Epithelial cell of proximal tubule (primary cell): ENCODE data around the gene MARK3. TPM values are rescaled to one million over a fixed set of nuclear protein-coding genes. Genes with fewer than 3 reads are reported as not detected.

Experiments
- DNase-seq: peaks from one replicate; pipeline ENCODE4 v3.0.0-alpha.2; 2011; ENCODE audit warnings: low read depth
- H3K4me3 ChIP-seq: 2 replicates; pipeline ENCODE4 v1.5.1; 2011; ENCODE audit warnings: low read depth, mild to moderate bottlenecking, low read length
- CTCF ChIP-seq: conservative IDR thresholded peaks from 2 replicates; pipeline ENCODE4 v1.5.1; 2012; ENCODE audit warnings: low read depth, mild to moderate bottlenecking, low read length
- total RNA-seq: library from RNA; depleted of rRNA; stranded (reverse); fragments of >200 nt; gene quantifications from 2 replicates; pipeline ENCODE4 v1.2.3, GENCODE V29; 2015

Gene MARK3
- total RNA-seq, 1 donor from 2014 or later = 47.5 TPM

- TF ChIP-seq CTCF = no peak
- DNase-seq = no peak
- no peak overlapping the region for H3K4me3 ChIP-seq
These were observed 41.9 kb upstream of the MARK3 start for GRCh38 chr14:103343164-103343879.

GRCh38 chr14:103343905-103344797 lies 41.1 kb upstream of the MARK3 start:
- no peak for DNase-seq
- TF ChIP-seq CTCF = no peak
- H3K4me3 ChIP-seq = no peak overlapping the region

- DNase-seq = no peak
- no peak for TF ChIP-seq CTCF
- H3K4me3 ChIP-seq = no peak overlapping the region
These were observed 38.9 kb upstream of the MARK3 start for GRCh38 chr14:103346286-103346685.

- no peak for TF ChIP-seq CTCF
- no peak overlapping the region for H3K4me3 ChIP-seq
- no peak for DNase-seq
These were observed 38.0 kb upstream of the MARK3 start for GRCh38 chr14:103347091-103347815.

DNA sequence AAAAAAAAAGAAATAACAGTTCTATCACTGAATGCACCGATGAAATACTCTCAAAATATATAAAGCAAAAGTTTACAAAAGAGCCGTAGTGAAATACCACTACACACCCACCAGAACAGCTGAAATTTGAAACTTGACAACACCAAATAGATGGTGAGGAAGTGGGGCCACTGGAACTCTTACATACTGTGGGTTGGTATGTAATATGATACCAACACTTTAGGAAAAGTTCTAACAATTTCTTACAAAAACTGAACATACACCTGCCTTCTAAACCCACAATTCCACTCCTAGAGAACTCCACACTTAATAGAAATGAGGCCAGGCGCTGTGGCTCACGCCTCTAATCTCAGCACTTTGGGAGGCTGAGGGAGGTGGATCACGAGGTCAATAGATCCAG lies 37.1 kb upstream of the MARK3 start:
- H3K4me3 ChIP-seq = no peak overlapping the region
- TF ChIP-seq CTCF = no peak
- DNase-seq = no peak

DNA sequence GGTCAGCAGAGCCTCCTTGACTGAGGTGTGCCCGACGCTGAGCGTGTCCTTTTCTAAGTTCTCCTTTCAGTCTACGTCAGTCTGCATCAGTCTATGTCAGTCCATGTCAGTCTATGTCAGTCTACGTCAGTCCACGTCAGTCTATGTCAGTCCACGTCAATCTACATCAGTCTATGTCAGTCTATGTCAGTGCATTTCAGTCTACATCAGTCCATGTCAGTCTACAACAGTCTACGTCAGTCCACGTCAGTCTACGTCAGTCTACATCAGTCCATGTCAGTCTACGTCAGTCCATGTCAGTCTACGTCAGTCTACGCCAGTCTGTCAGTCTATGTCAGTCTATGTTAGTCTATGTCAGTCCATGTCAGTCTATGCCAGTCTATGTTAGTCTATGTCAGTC lies 35.2 kb upstream of the MARK3 start:
- no peak overlapping the region for H3K4me3 ChIP-seq
- DNase-seq = no peak
- TF ChIP-seq CTCF = no peak
